ENCODE data around the gene TREML2. TPM values are rescaled to one million over a fixed set of nuclear protein-coding genes. Genes with fewer than 3 reads are reported as not detected.

The TREML2 gene
- total and polyA plus RNA-seq, 9 of the 15 experiments (the other 6 are each of a cell fraction or from before 2014, with no cell fraction given), result 0.20 to 2.9 (median 1.4) TPM

DNA sequence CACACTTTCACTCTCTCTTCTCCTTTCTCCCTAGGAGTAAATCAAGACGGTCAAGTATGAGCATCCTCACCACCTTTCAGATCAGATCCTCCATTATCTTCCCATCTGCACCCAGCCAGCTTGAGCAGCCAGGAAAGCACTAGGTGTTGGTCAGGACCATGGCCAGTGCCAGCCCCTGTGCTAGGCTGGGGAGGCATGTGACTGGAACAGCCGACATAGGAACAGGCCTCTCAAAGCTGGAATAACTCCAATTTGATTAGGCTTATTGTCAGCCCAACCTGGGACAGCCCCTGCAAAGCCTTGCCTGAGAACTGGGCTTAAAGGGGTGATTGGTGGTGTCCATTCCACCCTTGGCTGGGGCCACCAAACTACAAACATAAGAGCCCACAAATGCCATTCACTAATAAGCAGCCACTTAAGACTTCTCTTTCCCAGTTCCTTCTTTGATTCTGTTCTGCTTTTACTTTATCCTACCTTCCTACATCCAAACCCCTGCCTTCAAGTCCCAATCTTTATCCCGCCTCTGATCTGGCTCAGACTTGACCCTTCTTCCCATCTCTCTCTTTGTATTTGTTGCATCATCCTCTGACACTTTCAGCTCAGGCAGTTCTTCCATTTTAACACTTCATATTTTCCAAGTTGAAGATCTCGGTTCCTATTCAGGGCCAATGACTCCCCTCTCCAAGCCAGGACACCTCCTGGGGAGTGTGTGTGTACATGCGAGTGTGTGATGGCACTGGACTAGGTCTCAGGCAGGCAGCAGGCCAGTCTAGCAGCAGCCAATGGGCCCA is 33.6 kb downstream of the TREML2 start (continued):
- 0 out of 2 replicates have a peak, but pooled peaks have one; percentile 44 for TF ChIP-seq ZNF584 (CRISPR knock-in tag; IDR thresholded peaks at IDR 0.05; ENCODE audit: low read depth)
- peak; percentile 76 for TF ChIP-seq ATF3 (IDR thresholded peaks at IDR 0.05)
- TF ChIP-seq ATF3 (CRISPR knock-in tag; conservative IDR thresholded peaks at IDR 0.05), result no peak
- TF ChIP-seq REST (IDR thresholded peaks at IDR 0.05; ENCODE audit: borderline replicate concordance), result peak; percentile 98
- peak; percentile 97 for TF ChIP-seq REST (CRISPR knock-in tag; IDR thresholded peaks at IDR 0.05; ENCODE audit: low read depth)
- TF ChIP-seq CREB3 (tag; conservative IDR thresholded peaks at IDR 0.05; ENCODE audit: low read depth), result 0 out of 2 replicates have a peak, but pooled peaks have one; percentile 23
- TF ChIP-seq CEBPG (CRISPR knock-in tag; IDR thresholded peaks at IDR 0.05), result 0 out of 2 replicates have a peak, but pooled peaks have one; percentile 53
- peak; percentile 77 to 81 for TF ChIP-seq CEBPG (tag; conservative IDR thresholded peaks at IDR 0.05 in 1 of 2, IDR thresholded peaks at IDR 0.05 in 1 of 2)
- TF ChIP-seq, protein P1, sequence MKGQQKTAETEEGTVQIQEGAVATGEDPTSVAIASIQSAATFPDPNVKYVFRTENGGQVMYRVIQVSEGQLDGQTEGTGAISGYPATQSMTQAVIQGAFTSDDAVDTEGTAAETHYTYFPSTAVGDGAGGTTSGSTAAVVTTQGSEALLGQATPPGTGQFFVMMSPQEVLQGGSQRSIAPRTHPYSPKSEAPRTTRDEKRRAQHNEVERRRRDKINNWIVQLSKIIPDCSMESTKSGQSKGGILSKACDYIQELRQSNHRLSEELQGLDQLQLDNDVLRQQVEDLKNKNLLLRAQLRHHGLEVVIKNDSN (CRISPR knock-in tag; IDR thresholded peaks at IDR 0.05), result peak; percentile 28; the same call in 1 of the 2 replicates
- TF ChIP-seq ZNF766 (CRISPR knock-in tag; conservative IDR thresholded peaks at IDR 0.05), result 0 out of 2 replicates have a peak, but pooled peaks have one; percentile 29
- TF ChIP-seq EHMT2 (IDR thresholded peaks at IDR 0.05), result peak; percentile 93
- TF ChIP-seq GATAD2A (IDR thresholded peaks at IDR 0.05), result no peak
- no peak for TF ChIP-seq DDX20 (tag; IDR thresholded peaks at IDR 0.05; ENCODE audit: low read depth)
- no peak for TF ChIP-seq ZFP30 (CRISPR knock-in tag; IDR thresholded peaks at IDR 0.05; ENCODE audit: borderline replicate concordance)
- no peak for TF ChIP-seq ERF (CRISPR knock-in tag; IDR thresholded peaks at IDR 0.05)
- TF ChIP-seq SRSF1 (IDR thresholded peaks at IDR 0.05; ENCODE audit: low read depth, low read length), result no peak
- TF ChIP-seq ZNF644 (tag; IDR thresholded peaks at IDR 0.05; ENCODE audit: low read depth), result 0 out of 2 replicates have a peak, but pooled peaks have one; percentile 42

Measured in K562 (cell line).